Cardiac muscle cell (in vitro differentiated cells and primary cell): Measurements from ENCODE around the gene MTO1. TPM values are rescaled to one million over a fixed set of nuclear protein-coding genes. Genes with fewer than 3 reads are reported as not detected.
"Not testable (repeated sequence)": the region's sequence is repeated elsewhere in the genome, so short reads cannot be mapped to it uniquely, and the experiment has no call there.

Source experiments
- DNase-seq, 2 donors: peaks; one replicate each; pipeline versions ENCODE4 v3.0.0 to v3.0.0-alpha.2; 2010 to 2017; ENCODE audit warnings: low read depth in 1 of 2, low spot score in 1 of 2
- H3K27ac ChIP-seq: fragments of 200-600 bp; sonication (generic); 2 replicates; pipeline ENCODE4 v1.5.1; 2016
- H3K27me3 ChIP-seq: fragments of 200-600 bp; sonication (generic); 2 replicates; pipeline ENCODE4 v1.6.0; 2016; ENCODE audit warnings: control low read depth
- H3K36me3 ChIP-seq: fragments of 200-600 bp; sonication (generic); 2 replicates; pipeline ENCODE4 v1.5.1; 2016; ENCODE audit warnings: control low read depth
- H3K4me1 ChIP-seq: fragments of 200-600 bp; sonication (generic); 2 replicates; pipeline ENCODE4 v1.8.1; 2017; ENCODE audit warnings: low read depth, mild to moderate bottlenecking, mixed run types
- H3K4me3 ChIP-seq: fragments of 200-600 bp; sonication (generic); 2 replicates; pipeline ENCODE4 v1.5.1; 2016; ENCODE audit warnings: mild to moderate bottlenecking
- H3K9me3 ChIP-seq: fragments of 200-600 bp; sonication (generic); 2 replicates; pipeline ENCODE4 v1.5.1; 2017; ENCODE audit warnings: low read depth, mild to moderate bottlenecking, control low read depth
- polyA plus RNA-seq: library from polyadenylated mRNA; unstranded; fragments of >200 nt; fragmentation: Nextera tagmentation; extraction: Ambion mirVana; gene quantifications from 2 replicates; pipeline ENCODE4 v1.2.1, GENCODE V29; 2016
- total RNA-seq: library from RNA; depleted of rRNA; stranded (reverse); fragments of >200 nt; gene quantifications from 2 replicates; pipeline ENCODE4 v1.2.3, GENCODE V29; 2016
- TF ChIP-seq, protein P1 (sequence below): IDR thresholded peaks from 2 replicates; pipeline ENCODE4 v1.5.1; 2012; ENCODE audit warnings: low read depth, mild to moderate bottlenecking, low read length

The MTO1 gene
- total and polyA plus RNA-seq, 2 experiments from 2014 or later: 18.5 to 25.3 TPM

GRCh38 chr6:73443555-73443954, 18.0 kb upstream of the MTO1 start:
- Histone ChIP-seq H3K9me3 (no peaks in the 10 kb centered on the region), H3K36me3 (no peaks in the 10 kb centered on the region), H3K27ac (no peak overlapping the region), H3K4me1 (no peaks in the 10 kb centered on the region), H3K27me3 (no peaks in the 10 kb centered on the region), H3K4me3 (no peak overlapping the region)
- no peak for DNase-seq
- TF ChIP-seq, protein P1, sequence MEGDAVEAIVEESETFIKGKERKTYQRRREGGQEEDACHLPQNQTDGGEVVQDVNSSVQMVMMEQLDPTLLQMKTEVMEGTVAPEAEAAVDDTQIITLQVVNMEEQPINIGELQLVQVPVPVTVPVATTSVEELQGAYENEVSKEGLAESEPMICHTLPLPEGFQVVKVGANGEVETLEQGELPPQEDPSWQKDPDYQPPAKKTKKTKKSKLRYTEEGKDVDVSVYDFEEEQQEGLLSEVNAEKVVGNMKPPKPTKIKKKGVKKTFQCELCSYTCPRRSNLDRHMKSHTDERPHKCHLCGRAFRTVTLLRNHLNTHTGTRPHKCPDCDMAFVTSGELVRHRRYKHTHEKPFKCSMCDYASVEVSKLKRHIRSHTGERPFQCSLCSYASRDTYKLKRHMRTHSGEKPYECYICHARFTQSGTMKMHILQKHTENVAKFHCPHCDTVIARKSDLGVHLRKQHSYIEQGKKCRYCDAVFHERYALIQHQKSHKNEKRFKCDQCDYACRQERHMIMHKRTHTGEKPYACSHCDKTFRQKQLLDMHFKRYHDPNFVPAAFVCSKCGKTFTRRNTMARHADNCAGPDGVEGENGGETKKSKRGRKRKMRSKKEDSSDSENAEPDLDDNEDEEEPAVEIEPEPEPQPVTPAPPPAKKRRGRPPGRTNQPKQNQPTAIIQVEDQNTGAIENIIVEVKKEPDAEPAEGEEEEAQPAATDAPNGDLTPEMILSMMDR: no peak

GRCh38 chr6:73451223-73452106, 10.1 kb upstream of the MTO1 start:
- H3K27me3 ChIP-seq: peaks cover 32% of the 10 kb centered on the region
- H3K4me3 ChIP-seq: peak overlapping the region; percentile 16
- no peaks in the 10 kb centered on the region for H3K4me1 ChIP-seq
- DNase-seq: peak; percentile 22 to 59
- H3K27ac ChIP-seq: no peak overlapping the region
- H3K9me3 ChIP-seq: no peaks in the 10 kb centered on the region
- no peaks in the 10 kb centered on the region for H3K36me3 ChIP-seq
- TF ChIP-seq, protein P1: no peak

DNA sequence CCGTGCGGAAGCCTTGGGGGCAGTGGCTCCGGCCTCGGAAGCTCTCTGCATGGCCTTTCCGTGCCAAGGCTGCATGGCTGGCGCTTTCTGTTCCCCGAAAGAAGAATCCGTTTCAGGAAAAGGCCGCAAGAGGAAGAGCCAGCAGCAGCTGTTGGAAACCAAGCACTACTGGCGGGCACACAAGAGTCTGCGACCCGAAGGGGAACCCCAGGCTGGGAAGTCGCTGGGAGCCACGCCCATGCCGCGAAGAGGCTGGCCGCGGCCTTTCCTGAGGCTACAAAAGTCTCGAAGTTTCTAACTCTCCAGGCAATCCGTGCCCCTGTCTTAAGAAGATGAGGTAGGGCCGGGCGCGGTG, 9.5 kb upstream of the MTO1 start, which contains the start of gene CGAS:
TSS of gene CGAS (minus strand) at position 191 of the 355 bp plus-strand sequence. CDS start at position 75, 116 bp downstream.
- H3K27ac ChIP-seq: no peak within 1 kb of the TSS
- no peaks in the 10 kb centered on the region for H3K4me1 ChIP-seq
- H3K27me3 ChIP-seq: peaks cover 32% of the 10 kb centered on the region
- peak within 1 kb of the TSS; percentile 16 for H3K4me3 ChIP-seq
- DNase-seq: peak; percentile 6 to 74
- H3K36me3 ChIP-seq: no peaks in the 10 kb centered on the region
- no peaks in the 10 kb centered on the region for H3K9me3 ChIP-seq
- TF ChIP-seq, protein P1: no peak

DNA sequence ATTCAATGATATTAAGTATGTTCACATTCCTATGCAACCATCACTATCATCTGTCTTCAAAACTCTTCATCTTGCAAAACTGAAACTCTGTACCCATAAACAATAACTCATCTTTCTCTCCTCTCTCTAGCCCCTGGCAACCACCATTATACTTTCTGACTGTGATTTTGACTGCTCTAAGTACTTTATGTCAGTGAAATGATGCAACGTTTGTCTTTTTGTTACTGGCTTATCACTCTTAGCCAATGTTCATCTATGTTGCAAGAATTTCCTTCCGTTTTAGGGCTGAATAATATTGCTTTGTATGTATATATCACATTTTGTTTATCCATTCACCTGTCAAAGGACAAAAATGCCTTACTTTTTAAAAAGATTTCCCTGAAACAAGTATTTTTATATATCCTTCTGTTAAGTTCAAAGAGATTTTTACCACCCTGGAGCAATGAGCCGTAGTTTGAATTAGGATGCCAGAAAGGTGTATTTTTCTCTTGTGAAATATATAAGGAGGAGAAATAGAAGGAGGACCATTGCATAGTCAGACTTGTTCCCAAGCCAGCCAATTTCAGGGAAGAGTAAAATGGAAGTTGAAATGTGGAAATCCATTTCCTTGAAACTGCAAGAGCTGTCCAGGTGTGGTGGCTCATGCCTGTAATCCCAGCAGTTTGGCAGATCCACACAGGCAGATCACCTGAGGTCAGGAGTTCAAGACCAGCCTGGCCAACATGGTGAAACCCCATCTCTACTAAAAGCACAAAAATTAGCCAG, 5.5 kb upstream of the MTO1 start:
- Histone ChIP-seq H3K27me3 (peaks cover 21% of the 10 kb centered on the region), H3K4me3 (no peak overlapping the region), H3K4me1 (no peaks in the 10 kb centered on the region), H3K27ac (no peak overlapping the region), H3K9me3 (no peaks in the 10 kb centered on the region), H3K36me3 (no peaks in the 10 kb centered on the region)
- peak in 1 of 2 donors; percentile 88 for DNase-seq
- TF ChIP-seq, protein P1: no peak

- H3K36me3 ChIP-seq, H3K27me3 ChIP-seq, DNase-seq, H3K9me3 ChIP-seq, H3K27ac ChIP-seq, H3K4me1 ChIP-seq, H3K4me3 ChIP-seq: not testable (repeated sequence)
These were observed 2.1 kb upstream of the MTO1 start for GRCh38 chr6:73459474-73459873.

DNA sequence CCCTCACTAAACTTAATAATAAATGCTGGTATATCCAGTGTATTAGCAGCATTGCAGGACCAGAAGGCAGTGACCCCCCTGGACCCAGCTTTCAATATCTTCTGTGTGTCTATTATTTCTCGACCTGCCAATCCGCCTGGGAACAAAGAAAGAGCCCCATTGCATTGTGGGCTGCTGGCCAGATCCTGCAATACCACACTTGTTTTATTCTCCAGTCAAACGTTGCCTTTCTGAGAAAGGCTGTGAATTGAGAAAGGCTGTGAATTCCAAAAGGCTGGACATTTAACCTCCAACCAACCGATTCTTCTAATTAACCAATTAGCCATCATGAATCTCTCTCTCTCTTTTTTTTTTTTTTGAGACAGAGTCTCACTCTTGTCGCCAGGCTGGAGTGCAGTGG, 1.5 kb upstream of the MTO1 start:
- Histone ChIP-seq H3K27me3 (no peaks in the 10 kb centered on the region), H3K36me3 (no peaks in the 10 kb centered on the region), H3K4me1 (no peaks in the 10 kb centered on the region), H3K4me3 (no peak overlapping the region), H3K9me3 (no peaks in the 10 kb centered on the region), H3K27ac (no peak overlapping the region)
- TF ChIP-seq, protein P1: no peak
- no peak for DNase-seq
